AG04450 (cell line): ENCODE results near the gene SULF2. TPM values are rescaled to one million over a fixed set of nuclear protein-coding genes. Genes with fewer than 3 reads are reported as not detected.

Source experiments
- CTCF ChIA-PET: fragments of 300-600, 350-600 bp; formaldehyde crosslinking; extraction: SDS; loops from one replicate; lab custom pipeline; 2022; ENCODE audit warnings: antibody characterized with exemption, inconsistent platforms; lab: Charles Lee
- POLR2A ChIA-PET: fragments of 350-600 bp; formaldehyde crosslinking; extraction: SDS; loops from one replicate; lab custom pipeline; 2021; ENCODE audit warnings: antibody characterized with exemption, inconsistent platforms; lab: Yijun Ruan, JAX
- DNase-seq: peaks from one replicate; pipeline ENCODE4 v3.0.0-alpha.2; 2011; ENCODE audit warnings: low read depth, low spot score
- H3K27ac ChIP-seq: one replicate; pipeline ENCODE4 v1.5.1; 2012; ENCODE audit warnings: low read depth, low read length, control low read depth
- H3K27me3 ChIP-seq: one replicate; pipeline ENCODE4 v1.6.0; 2012; ENCODE audit warnings: low read length; ENCODE audit not compliant: control insufficient read depth, insufficient read depth
- H3K4me3 ChIP-seq: 2 replicates; pipeline ENCODE4 v1.5.1; 2011; ENCODE audit warnings: mild to moderate bottlenecking, low read depth, low read length, control low read depth
- H3K9me3 ChIP-seq: 2 replicates; pipeline ENCODE4 v1.5.1; 2012; ENCODE audit warnings: low read length; ENCODE audit not compliant: control insufficient read depth, insufficient read depth
- CTCF ChIP-seq: IDR thresholded peaks from 2 replicates; pipeline ENCODE4 v1.5.1; 2011; ENCODE audit warnings: low read depth, low read length, control low read depth, inconsistent platforms
- polyA plus RNA-seq: library from polyadenylated mRNA; depleted of rRNA; stranded (reverse); fragments of >200 nt; gene quantifications from 2 replicates; pipeline ENCODE4 v1.2.3, GENCODE V29; 2011

The SULF2 gene
- polyA plus RNA-seq, 1 experiment, result 0.73 TPM

GRCh38 chr20:47666304-47666703, 119.0 kb downstream of the SULF2 start:
- no peak for TF ChIP-seq CTCF
- ChIA-PET CTCF (interaction anchor here (2.1 kb wide), 1 partner anchor 955 kb away, joined by 13 read pairs; no protein-coding TSS in a partner anchor), POLR2A (no interaction called here)
- Histone ChIP-seq H3K27ac (no peak overlapping the region), H3K4me3 (no peak overlapping the region), H3K27me3 (peaks cover 5% of the 10 kb centered on the region), H3K9me3 (no peaks in the 10 kb centered on the region)
- DNase-seq, result no peak

- ChIA-PET CTCF (interaction anchor here (4.1 kb wide), 1 partner anchor 955 kb away, joined by 133 read pairs; no protein-coding TSS in a partner anchor), POLR2A (no interaction called here)
- H3K27ac ChIP-seq, result no peak overlapping the region
- no peak for TF ChIP-seq CTCF
- H3K4me3 ChIP-seq, result no peak overlapping the region
- H3K9me3 ChIP-seq, result no peaks in the 10 kb centered on the region
- no peak for DNase-seq
- H3K27me3 ChIP-seq, result peaks cover 4% of the 10 kb centered on the region
These were observed 119.9 kb downstream of the SULF2 start for GRCh38 chr20:47665221-47665991.

- ChIA-PET POLR2A (no interaction called here), CTCF (interaction anchor here (0.5 to 4.1 kb wide), 11 partner anchors 10 to 956 kb away, joined by 3 to 133 read pairs (median 4); partner anchors contain the start of gene NCOA3)
- Histone ChIP-seq H3K27me3 (peaks cover 4% of the 10 kb centered on the region), H3K4me3 (no peak overlapping the region), H3K27ac (no peak overlapping the region), H3K9me3 (no peaks in the 10 kb centered on the region)
- no peak for DNase-seq
- TF ChIP-seq CTCF, result no peak
These were observed 120.5 kb downstream of the SULF2 start for GRCh38 chr20:47664744-47665143.

- Histone ChIP-seq H3K27ac (no peak overlapping the region), H3K27me3 (no peaks in the 10 kb centered on the region), H3K4me3 (no peak overlapping the region), H3K9me3 (no peaks in the 10 kb centered on the region)
- POLR2A ChIA-PET, result no interaction called here
- TF ChIP-seq CTCF, result no peak
- CTCF ChIA-PET, result interaction anchor here (0.5 to 4.1 kb wide), 24 partner anchors 8 to 989 kb away, joined by 3 to 133 read pairs (median 4); partner anchors contain the start of gene NCOA3
- no peak for DNase-seq
These were observed 121.2 kb downstream of the SULF2 start for GRCh38 chr20:47664068-47664437.

GRCh38 chr20:47663354-47664067, 121.8 kb downstream of the SULF2 start:
- CTCF ChIA-PET, result interaction anchor here (0.6 to 4.1 kb wide), 23 partner anchors 9 to 989 kb away, joined by 3 to 133 read pairs (median 4); partner anchors contain the start of gene NCOA3
- peak; percentile 97 for TF ChIP-seq CTCF
- peak; percentile 57 for DNase-seq
- no peak overlapping the region for H3K4me3 ChIP-seq
- no peak overlapping the region for H3K27ac ChIP-seq
- POLR2A ChIA-PET, result no interaction called here
- H3K27me3 ChIP-seq, result no peaks in the 10 kb centered on the region
- no peaks in the 10 kb centered on the region for H3K9me3 ChIP-seq
